Neural cell (in vitro differentiated cells): ENCODE data around the gene DNAJB12. TPM values are rescaled to one million over a fixed set of nuclear protein-coding genes. Genes with fewer than 3 reads are reported as not detected.

Experiments used
- H2AFZ ChIP-seq: fragments of 200-600, 300-800 bp; sonication (generic), shearing (Covaris generic); 2 replicates; pipeline ENCODE4 v1.6.0; 2014; ENCODE audit warnings: low read depth, mild to moderate bottlenecking, antibody characterized with exemption, low read length, moderate library complexity
- H3F3A ChIP-seq: fragments of 200-600 bp; shearing (Covaris generic); 2 replicates; pipeline ENCODE4 v1.6.1; 2016; ENCODE audit warnings: mild to moderate bottlenecking, moderate library complexity, mixed read lengths, antibody characterized with exemption, low read length; ENCODE audit not compliant: insufficient read depth, poor library complexity, severe bottlenecking
- H3K27ac ChIP-seq: fragments of 200-600, 300-800 bp; sonication (generic), shearing (Covaris generic); 2 replicates; pipeline ENCODE4 v1.5.1; 2014; ENCODE audit warnings: mild to moderate bottlenecking, low read length, moderate library complexity
- H3K27me3 ChIP-seq: fragments of 300-800, 200-600 bp; sonication (generic), shearing (Covaris generic); 2 replicates; pipeline ENCODE4 v1.6.0; 2014; ENCODE audit warnings: mild to moderate bottlenecking, low read depth, low read length, moderate library complexity; ENCODE audit not compliant: insufficient read depth
- H3K36me3 ChIP-seq: fragments of 300-800, 200-600 bp; sonication (generic), shearing (Covaris generic); 2 replicates; pipeline ENCODE4 v1.5.1; 2014; ENCODE audit warnings: mild to moderate bottlenecking, antibody characterized with exemption, low read length, moderate library complexity; ENCODE audit not compliant: insufficient read depth
- H3K4me2 ChIP-seq: fragments of 300-800, 200-600 bp; sonication (generic), shearing (Covaris generic); 2 replicates; pipeline ENCODE4 v1.6.0; 2014; ENCODE audit warnings: mild to moderate bottlenecking, low read length
- H3K4me3 ChIP-seq: fragments of 300-800, 200-600 bp; sonication (generic), shearing (Covaris generic); 2 replicates; pipeline ENCODE4 v1.5.1; 2014; ENCODE audit warnings: mild to moderate bottlenecking, low read length, moderate library complexity
- H3K79me2 ChIP-seq: fragments of 200-600 bp; shearing (Covaris generic); replicated peaks from 2 replicates; pipeline ENCODE4 v1.6.0; 2014; ENCODE audit warnings: mild to moderate bottlenecking, low read length, moderate library complexity; ENCODE audit not compliant: insufficient read depth
- H3K9ac ChIP-seq: fragments of 300-800, 200-600 bp; sonication (generic), shearing (Covaris generic); 2 replicates; pipeline ENCODE4 v1.6.1; 2016; ENCODE audit warnings: mild to moderate bottlenecking, low read length, mixed read lengths
- H3K9me2 ChIP-seq: fragments of 200-600 bp; shearing (Covaris generic); 2 replicates; pipeline ENCODE4 v1.6.1; 2016; ENCODE audit warnings: mild to moderate bottlenecking, low read length, mixed read lengths; ENCODE audit not compliant: insufficient read depth
- H3K9me3 ChIP-seq: fragments of 200-600, 300-800 bp; sonication (generic), shearing (Covaris generic); 2 replicates; pipeline ENCODE4 v1.6.1; 2016; ENCODE audit warnings: mild to moderate bottlenecking, mixed run types, low read length, moderate library complexity, mixed read lengths
- H4K20me1 ChIP-seq: fragments of 200-600 bp; shearing (Covaris generic); 2 replicates; pipeline ENCODE4 v1.6.1; 2016; ENCODE audit warnings: mild to moderate bottlenecking, mixed run types; ENCODE audit not compliant: insufficient read depth
- CTCF ChIP-seq: fragments of 450-650 bp; IDR thresholded peaks from 2 replicates; pipeline ENCODE4 v1.5.1; 2014; ENCODE audit warnings: antibody characterized with exemption, mild to moderate bottlenecking, moderate library complexity; ENCODE audit not compliant: poor library complexity, severe bottlenecking
- EP300 ChIP-seq: fragments of 450-650 bp; conservative IDR thresholded peaks from 2 replicates; pipeline ENCODE4 v1.6.1; 2014; ENCODE audit warnings: antibody characterized with exemption, mild to moderate bottlenecking, moderate library complexity; ENCODE audit not compliant: poor library complexity, severe bottlenecking
- EZH2 ChIP-seq: fragments of 200-600, 300-800 bp; shearing (Covaris generic), sonication (generic); IDR thresholded peaks from 2 replicates; pipeline ENCODE4 v1.6.1; 2014; ENCODE audit warnings: antibody characterized with exemption, low read length, borderline replicate concordance, mild to moderate bottlenecking; ENCODE audit not compliant: insufficient read depth, poor library complexity, severe bottlenecking
- MXI1 ChIP-seq: fragments of 450-650 bp; conservative IDR thresholded peaks from 2 replicates; pipeline ENCODE4 v1.6.1; 2014; ENCODE audit warnings: antibody characterized with exemption, mild to moderate bottlenecking; ENCODE audit not compliant: poor library complexity, severe bottlenecking
- POLR2AphosphoS5 ChIP-seq: IDR thresholded peaks from 2 replicates; pipeline ENCODE4 v1.6.1; 2012
- RAD21 ChIP-seq: fragments of 450-650 bp; conservative IDR thresholded peaks from 2 replicates; pipeline ENCODE4 v1.6.1; 2014; ENCODE audit warnings: antibody characterized with exemption, mild to moderate bottlenecking, moderate library complexity
- REST ChIP-seq: IDR thresholded peaks from 2 replicates; pipeline ENCODE4 v1.6.1; 2012; ENCODE audit warnings: borderline replicate concordance
- SMC3 ChIP-seq: fragments of 450-650 bp; conservative IDR thresholded peaks from 2 replicates; pipeline ENCODE4 v1.6.1; 2014; ENCODE audit warnings: antibody characterized with exemption, mild to moderate bottlenecking, moderate library complexity; ENCODE audit not compliant: poor library complexity
- TAF1 ChIP-seq: IDR thresholded peaks from 2 replicates; pipeline ENCODE4 v1.6.1; 2012; ENCODE audit warnings: low read depth
- polyA plus RNA-seq: library from polyadenylated mRNA; depleted of rRNA; stranded (reverse); fragments of >200 nt; gene quantifications from 2 replicates; pipeline ENCODE4 v1.2.3, GENCODE V29; 2014

The DNAJB12 gene
- polyA plus RNA-seq, 1 donor from 2014 or later: 24.5 TPM

DNA sequence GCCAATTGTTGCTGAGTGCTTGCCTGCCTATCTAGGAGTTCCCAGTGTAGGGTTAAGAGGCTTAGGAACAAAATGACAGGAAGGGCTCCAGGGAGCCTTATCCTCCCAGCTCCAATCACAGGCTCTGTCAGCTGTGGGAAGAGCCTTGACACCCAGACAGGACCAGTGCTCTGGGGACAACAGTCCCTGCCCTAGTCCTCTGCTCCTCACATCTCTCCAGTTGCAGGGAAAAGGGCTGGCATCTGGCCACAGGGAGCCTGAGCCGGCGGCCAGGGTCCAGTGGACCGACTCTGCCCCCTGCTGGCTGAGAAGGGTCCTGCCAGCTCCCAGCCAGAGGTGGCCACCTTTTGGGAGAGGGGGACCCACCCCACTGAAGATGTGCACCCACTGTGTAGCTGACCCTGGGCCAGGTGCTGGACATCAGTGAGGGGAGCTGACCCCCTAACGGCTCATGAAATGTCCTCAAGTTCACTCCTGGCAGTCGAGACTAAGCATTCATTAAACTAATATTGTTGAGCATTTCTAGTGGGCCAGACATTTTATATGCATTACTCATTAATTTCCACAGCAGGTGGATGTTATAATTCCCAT, 17.6 kb downstream of the DNAJB12 start:
- Histone ChIP-seq H3K27me3 (no peaks in the 10 kb centered on the region), H4K20me1 (no peaks in the 10 kb centered on the region), H3K4me2 (no peak overlapping the region), H3K9me3 (no peaks in the 10 kb centered on the region), H3K9ac (peak overlapping the region; percentile 27), H2AFZ (no peak overlapping the region), H3F3A (no peaks in the 10 kb centered on the region), H3K36me3 (peaks cover 5% of the 10 kb centered on the region), H3K9me2 (no peaks in the 10 kb centered on the region), H3K79me2 (no peaks in the 10 kb centered on the region), H3K4me3 (no peak overlapping the region), H3K27ac (no peak overlapping the region)
- TF ChIP-seq RAD21 (peak; percentile 92), TAF1 (no peak), EZH2 (no peak), MXI1 (peak; percentile 35), SMC3 (peak; percentile 94), POLR2AphosphoS5 (no peak), CTCF (peak; percentile 87), EP300 (no peak), REST (no peak)

DNA sequence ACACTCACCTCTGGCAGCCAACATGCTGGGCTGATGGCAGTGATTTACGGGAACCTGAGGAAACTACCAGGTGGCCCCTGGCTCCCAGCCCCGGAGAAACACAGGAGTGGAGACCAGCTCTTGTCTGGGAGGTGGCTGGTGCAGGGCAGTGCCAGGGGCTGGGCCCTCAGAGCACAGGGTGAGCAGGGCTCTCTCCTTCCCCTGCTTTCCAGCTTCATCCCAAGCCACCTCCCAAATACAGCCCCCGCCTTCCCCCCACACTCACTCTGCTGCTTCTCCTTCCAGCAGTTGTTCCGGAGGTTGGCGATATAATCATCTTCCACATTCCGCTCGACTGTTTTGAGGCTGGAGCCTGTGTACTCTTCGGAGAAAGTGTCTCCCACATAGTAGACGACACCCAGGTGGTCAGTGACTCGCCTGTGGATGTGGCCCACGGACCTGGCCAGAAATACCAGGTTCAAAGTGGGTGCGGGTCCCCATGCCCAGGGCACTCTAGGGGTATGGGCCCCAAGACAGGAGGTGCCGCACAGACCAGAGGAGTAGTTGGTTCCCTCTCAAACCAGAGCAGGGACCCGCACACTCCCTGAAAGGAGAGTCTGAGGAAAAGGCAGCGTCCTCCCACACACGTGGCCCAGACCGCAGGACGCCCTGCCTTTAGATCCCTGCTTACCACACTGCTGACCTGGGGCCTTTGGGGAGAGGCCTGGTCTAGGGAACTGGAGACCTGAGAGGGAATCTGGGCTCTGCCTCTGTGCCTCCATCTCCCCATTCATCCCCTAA, 18.3 kb downstream of the DNAJB12 start:
- no peak overlapping the region for H3K4me2 ChIP-seq

More for the DNA sequence above, 18.3 kb downstream of the DNAJB12 start:
- Histone ChIP-seq H3K27me3 (no peaks in the 10 kb centered on the region), H3K9me2 (no peaks in the 10 kb centered on the region), H4K20me1 (no peaks in the 10 kb centered on the region), H3K9me3 (no peaks in the 10 kb centered on the region), H2AFZ (no peak overlapping the region), H3K27ac (peak overlapping the region; percentile 98), H3F3A (no peaks in the 10 kb centered on the region), H3K79me2 (no peaks in the 10 kb centered on the region), H3K9ac (peak overlapping the region; percentile 79), H3K36me3 (peaks cover 5% of the 10 kb centered on the region), H3K4me3 (no peak overlapping the region)
- TF ChIP-seq POLR2AphosphoS5 (no peak), EZH2 (no peak), MXI1 (no peak), SMC3 (no peak), EP300 (no peak), REST (no peak), TAF1 (no peak), RAD21 (no peak), CTCF (no peak)
